HFFc6 (cell line): ENCODE results near the gene ALX3. TPM values are rescaled to one million over a fixed set of nuclear protein-coding genes. Genes with fewer than 3 reads are reported as not detected.

Experiments
- DNase-seq: peaks from one replicate; pipeline ENCODE4 v3.0.0-alpha.2; 2018
- H3K27ac Mint-ChIP-seq: 2 replicates; pipeline ENCODE4 v1.8.0; 2020; ENCODE audit warnings: mild to moderate bottlenecking, mixed read lengths
- H3K27me3 Mint-ChIP-seq: 2 replicates; pipeline ENCODE4 v1.8.0; 2021; ENCODE audit warnings: mild to moderate bottlenecking, moderate library complexity, mixed read lengths; ENCODE audit not compliant: insufficient read depth
- H3K36me3 Mint-ChIP-seq: 2 replicates; pipeline ENCODE4 v1.8.0; 2021; ENCODE audit warnings: low read depth, mixed read lengths
- H3K4me1 Mint-ChIP-seq: 2 replicates; pipeline ENCODE4 v1.8.0; 2020; ENCODE audit warnings: low read depth, mixed read lengths
- H3K4me3 Mint-ChIP-seq: 2 replicates; pipeline ENCODE4 v1.8.0; 2020; ENCODE audit warnings: mild to moderate bottlenecking, moderate library complexity, mixed read lengths
- H3K9me3 Mint-ChIP-seq: 2 replicates; pipeline ENCODE4 v1.8.0; 2020; ENCODE audit warnings: mild to moderate bottlenecking, mixed read lengths
- CTCF ChIP-seq: fragments of 200-600 bp; sonication (generic); IDR thresholded peaks from 2 replicates; pipeline ENCODE4 v1.5.0; 2021; ENCODE audit warnings: antibody characterized with exemption, mild to moderate bottlenecking
- long read RNA-seq: library from polyadenylated mRNA; unstranded; transcript quantifications from one replicate; pipeline ENCODE4 v2.0.0, GENCODE V29; 2019
- total RNA-seq, 6 experiments: library from RNA; stranded (reverse); fragmentation: NEBNext Ultra II Directional; extraction: Animal tissue kit (Norgen Biotek cat#: 25700); gene quantifications; 2 replicates in 1 of 6; 3 replicates in 5 of 6; pipeline ENCODE4 v1.2.3, GENCODE V29; 2021

The ALX3 gene
- 10 to 100 TPM in 1 of 6 experiments, 1 to 10 TPM in 5; 1.0 to 10.0 (median 1.4) TPM for total RNA-seq
- long read RNA-seq, transcript ALX3-202 (4 exons, 1,831 nt): major isoform, 18 of 20 reads
- long read RNA-seq, partial matches to known transcripts: 1 of 20 reads
- long read RNA-seq, other reads (novel, unspliced or antisense): 1 of 20 reads

- DNase-seq: no peak
- H3K36me3 Mint-ChIP-seq: peaks cover 5% of the 10 kb centered on the region
- H3K27ac Mint-ChIP-seq: peak within 1 kb of the TSS; percentile 86; the same call in 1 of the 2 replicates
- no peak for TF ChIP-seq CTCF
- no peaks in the 10 kb centered on the region; the same call in 1 of the 2 replicates for H3K9me3 Mint-ChIP-seq
- H3K4me1 Mint-ChIP-seq: peaks cover 14% of the 10 kb centered on the region; the same call in 1 of the 2 replicates
- H3K27me3 Mint-ChIP-seq: peaks cover 35% of the 10 kb centered on the region
- H3K4me3 Mint-ChIP-seq: peak within 1 kb of the TSS; percentile 85; the same call in 1 of the 2 replicates
Observed at GRCh38 chr1:110070671-110071242, at the start of gene ALX3. ALX3 (minus strand) TSS chr1:110070672; CDS start chr1:110070612, 60 bp downstream.

- peaks cover 7% of the 10 kb centered on the region for H3K27me3 Mint-ChIP-seq
- DNase-seq: no peak
- H3K4me1 Mint-ChIP-seq: peaks cover 30% of the 10 kb centered on the region
- no peak overlapping the region for H3K27ac Mint-ChIP-seq
- no peak overlapping the region for H3K4me3 Mint-ChIP-seq
- TF ChIP-seq CTCF: no peak
- peaks cover 12% of the 10 kb centered on the region; the same call in 1 of the 2 replicates for H3K36me3 Mint-ChIP-seq
- peaks cover 11% of the 10 kb centered on the region for H3K9me3 Mint-ChIP-seq
Observed at GRCh38 chr1:110119843-110120242, 49.4 kb upstream of the ALX3 start.

GRCh38 chr1:110118636-110119396, 48.3 kb upstream of the ALX3 start:
- Mint-ChIP-seq H3K36me3 (peaks cover 11% of the 10 kb centered on the region; the same call in 1 of the 2 replicates), H3K9me3 (peaks cover 8% of the 10 kb centered on the region), H3K27ac (no peak overlapping the region), H3K4me1 (peaks cover 29% of the 10 kb centered on the region), H3K27me3 (peaks cover 7% of the 10 kb centered on the region), H3K4me3 (no peak overlapping the region)
- TF ChIP-seq CTCF: no peak
- peak; percentile 35 for DNase-seq

GRCh38 chr1:110114784-110115183, 44.3 kb upstream of the ALX3 start:
- no peak overlapping the region for H3K4me3 Mint-ChIP-seq
- no peak for TF ChIP-seq CTCF
- peaks cover 12% of the 10 kb centered on the region for H3K27me3 Mint-ChIP-seq
- H3K9me3 Mint-ChIP-seq: no peaks in the 10 kb centered on the region
- no peaks in the 10 kb centered on the region for H3K36me3 Mint-ChIP-seq
- no peak for DNase-seq
- H3K27ac Mint-ChIP-seq: no peak overlapping the region
- peaks cover 18% of the 10 kb centered on the region for H3K4me1 Mint-ChIP-seq

- H3K27ac Mint-ChIP-seq: no peak overlapping the region
- peaks cover 12% of the 10 kb centered on the region for H3K27me3 Mint-ChIP-seq
- no peak overlapping the region for H3K4me3 Mint-ChIP-seq
- DNase-seq: no peak
- no peaks in the 10 kb centered on the region for H3K9me3 Mint-ChIP-seq
- no peak for TF ChIP-seq CTCF
- H3K4me1 Mint-ChIP-seq: peaks cover 24% of the 10 kb centered on the region
- H3K36me3 Mint-ChIP-seq: no peaks in the 10 kb centered on the region
Observed at GRCh38 chr1:110114173-110114572, 43.7 kb upstream of the ALX3 start.
